Aorta (tissue), 5 donors: ENCODE measurements around the gene B3GNT9. TPM values are rescaled to one million over a fixed set of nuclear protein-coding genes. Genes with fewer than 3 reads are reported as not detected.

ENCODE experiments used
- ATAC-seq: fragments of 200-7000 bp; cut with Tn5 transposase; one replicate; pipeline ENCODE4 v1.9.1; 2022; ENCODE audit warnings: moderate library complexity; ENCODE audit not compliant: low FRiP score
- DNase-seq, 2 donors: peaks; one replicate each; pipeline ENCODE4 v3.0.0-alpha.2; 2020
- H3K27ac ChIP-seq, 2 donors: one replicate each; pipeline ENCODE4 v1.5.1; 2013; ENCODE audit warnings: low read length in 2 of 2, mild to moderate bottlenecking in 2 of 2, moderate library complexity in 2 of 2, control low read depth in 1 of 2, inconsistent platforms in 1 of 2, low read depth in 1 of 2
- H3K27me3 ChIP-seq, 2 donors: one replicate each; pipeline ENCODE4 v1.6.1; 2013; ENCODE audit warnings: control low read depth in 1 of 2, low read length in 1 of 2, mild to moderate bottlenecking in 1 of 2, moderate library complexity in 1 of 2; ENCODE audit not compliant: insufficient read depth in 2 of 2, control insufficient read depth in 1 of 2
- H3K36me3 ChIP-seq, 2 donors: one replicate each; pipeline ENCODE4 v1.6.1; 2013; ENCODE audit warnings: control low read depth in 1 of 2, low read length in 1 of 2, mild to moderate bottlenecking in 1 of 2; ENCODE audit not compliant: insufficient read depth in 2 of 2, control insufficient read depth in 1 of 2
- H3K4me1 ChIP-seq, 2 donors: one replicate each; pipeline ENCODE4 v1.6.1; 2013; ENCODE audit warnings: low read length in 2 of 2, control low read depth in 1 of 2, mild to moderate bottlenecking in 1 of 2, moderate library complexity in 1 of 2; ENCODE audit not compliant: insufficient read depth in 2 of 2, control insufficient read depth in 1 of 2
- H3K4me3 ChIP-seq, 2 donors: one replicate each; pipeline ENCODE4 v1.5.1; 2013; ENCODE audit warnings: low read length in 2 of 2, control low read depth in 1 of 2, mild to moderate bottlenecking in 1 of 2
- H3K9me3 ChIP-seq: one replicate; pipeline ENCODE4 v1.6.1; 2013; ENCODE audit warnings: mild to moderate bottlenecking, low read length; ENCODE audit not compliant: control insufficient read depth
- WGBS, 2 donors: extraction: QIAGEN DNeasy Blood & Tissue Kit; methylation state at CpG; one replicate each; pipeline ENCODE4 v1.1.7; 2013; 5-methylcytosine and 5-hydroxymethylcytosine counted together
- intact Hi-C, 2 donors: fragments of 100-400 bp; cut with DNase I; formaldehyde crosslinking; loops; one replicate each; pipeline versions ENCODE4 v1.14.2 to v1.15.0; 2022
- polyA plus RNA-seq, 2 donors: library from polyadenylated mRNA; stranded (reverse); fragments of 200-250 nt; gene quantifications; one replicate each; pipeline ENCODE4 v1.2.3, GENCODE V29; 2013
- total RNA-seq, 2 donors: library from RNA; stranded (reverse); fragmentation: NEBNext Ultra II Directional; extraction: Animal tissue kit (Norgen Biotek cat#: 25700); gene quantifications; one replicate each; pipeline ENCODE4 v1.2.1, GENCODE V29; 2021
- donor health status: healthy with polysubstance abuse.
- donor health status: Bipolar disorder and iron deficiency.
- donor health status: DM: no; HTN: no; CAD: no.
- donor health status: DM: no; HTN: no; CAD: no.
- donor health status: DM: yes; HTN: yes; CAD: no.

The B3GNT9 gene
- total and polyA plus RNA-seq, 4 donors: 3.9 to 22.4 (median 17.2) TPM

GRCh38 chr16:67173323-67173722, 22.5 kb upstream of the B3GNT9 start:
- 93 to 100% methylated on average over 1 of the region's 1 CpG for WGBS, 2 donors
- Histone ChIP-seq H3K4me3 (peak overlapping the region in 1 of 2 donors; percentile 0), H3K4me1 (no peaks in the 10 kb centered on the region), H3K9me3 (no peaks in the 10 kb centered on the region), H3K27me3 (peaks cover 0 to 2% of the 10 kb centered on the region in 2 donors), H3K36me3 (no peaks in the 10 kb centered on the region), H3K27ac (peak overlapping the region in 1 of 2 donors; percentile 90)
- DNase-seq (no peak), ATAC-seq (no peak)
- intact Hi-C loops: no loop called here

GRCh38 chr16:67170949-67171649, 20.3 kb upstream of the B3GNT9 start:
- intact Hi-C loops: no loop called here
- Histone ChIP-seq H3K4me1 (no peaks in the 10 kb centered on the region), H3K36me3 (no peaks in the 10 kb centered on the region), H3K27ac (peak overlapping the region; percentile 68 to 78), H3K9me3 (no peaks in the 10 kb centered on the region), H3K4me3 (peak overlapping the region in 1 of 2 donors; percentile 22), H3K27me3 (no peaks in the 10 kb centered on the region)
- DNase-seq (no peak), ATAC-seq (peak; percentile 9)
- WGBS, 2 donors: 35 to 48% methylated on average over 14 of the region's 14 CpGs

- intact Hi-C loops: no loop called here
- peak; percentile 81 for ATAC-seq
- H3K9me3 ChIP-seq: no peaks in the 10 kb centered on the region
Measured at GRCh38 chr16:67170168-67170948, 19.6 kb upstream of the B3GNT9 start, which contains the start of gene NOL3. Gene NOL3 (plus strand): TSS chr16:67170538.

GRCh38 chr16:67169642-67170167, 18.9 kb upstream of the B3GNT9 start:
- ATAC-seq (no peak), DNase-seq (no peak)
- 9 to 11% methylated on average over 24 of the region's 24 CpGs for WGBS, 2 donors
- H3K27ac ChIP-seq: peak overlapping the region; percentile 68 to 82
- H3K36me3 ChIP-seq: no peaks in the 10 kb centered on the region
- intact Hi-C loops: no loop called here
- H3K4me3 ChIP-seq: peak overlapping the region; percentile 34 to 43
- H3K27me3 ChIP-seq: no peaks in the 10 kb centered on the region
- H3K4me1 ChIP-seq: no peaks in the 10 kb centered on the region
- no peaks in the 10 kb centered on the region for H3K9me3 ChIP-seq

More at GRCh38 chr16:67170168-67170948, 19.6 kb upstream of the B3GNT9 start, which contains the start of gene NOL3:
- Histone ChIP-seq H3K27me3 (no peaks in the 10 kb centered on the region), H3K4me1 (no peaks in the 10 kb centered on the region), H3K36me3 (no peaks in the 10 kb centered on the region), H3K4me3 (peak within 1 kb of the TSS; percentile 34 to 43), H3K27ac (peak within 1 kb of the TSS; percentile 68 to 82)
- DNase-seq: peak; percentile 94 to 95
- WGBS, 2 donors: 1 to 2% methylated on average over 40 to 50 of the region's 50 CpGs

GRCh38 chr16:67169011-67169451, 18.2 kb upstream of the B3GNT9 start:
- H3K27ac ChIP-seq: no peak overlapping the region
- intact Hi-C loops: no loop called here
- H3K9me3 ChIP-seq: no peaks in the 10 kb centered on the region
- WGBS, 2 donors: 71 to 77% methylated on average over 9 of the region's 9 CpGs
- DNase-seq (no peak), ATAC-seq (no peak)
- no peaks in the 10 kb centered on the region for H3K4me1 ChIP-seq
- H3K27me3 ChIP-seq: no peaks in the 10 kb centered on the region
- no peak overlapping the region for H3K4me3 ChIP-seq
- H3K36me3 ChIP-seq: no peaks in the 10 kb centered on the region

- no peak overlapping the region for H3K27ac ChIP-seq
- H3K4me1 ChIP-seq: no peaks in the 10 kb centered on the region
- intact Hi-C loops: no loop called here
Measured at GRCh38 chr16:67167588-67167987, 16.8 kb upstream of the B3GNT9 start.

GRCh38 chr16:67166598-67167168, 15.9 kb upstream of the B3GNT9 start:
- Histone ChIP-seq H3K27me3 (no peaks in the 10 kb centered on the region), H3K27ac (no peak overlapping the region)
- 95 to 96% methylated on average over 5 of the region's 5 CpGs for WGBS, 2 donors

More at GRCh38 chr16:67167588-67167987, 16.8 kb upstream of the B3GNT9 start:
- H3K9me3 ChIP-seq: no peaks in the 10 kb centered on the region
- no peaks in the 10 kb centered on the region for H3K36me3 ChIP-seq
- H3K4me3 ChIP-seq: no peak overlapping the region
- 93 to 96% methylated on average over 7 of the region's 7 CpGs for WGBS, 2 donors
- H3K27me3 ChIP-seq: no peaks in the 10 kb centered on the region
- ATAC-seq (no peak), DNase-seq (no peak)

GRCh38 chr16:67166110-67166547, 15.3 kb upstream of the B3GNT9 start:
- H3K4me1 ChIP-seq: no peaks in the 10 kb centered on the region

More at GRCh38 chr16:67166598-67167168, 15.9 kb upstream of the B3GNT9 start:
- no peaks in the 10 kb centered on the region for H3K4me1 ChIP-seq
- H3K36me3 ChIP-seq: no peaks in the 10 kb centered on the region
- intact Hi-C loops: no loop called here
- no peak for ATAC-seq
- DNase-seq: no peak
- H3K9me3 ChIP-seq: no peaks in the 10 kb centered on the region
- H3K4me3 ChIP-seq: no peak overlapping the region

More at GRCh38 chr16:67166110-67166547, 15.3 kb upstream of the B3GNT9 start:
- intact Hi-C loops: no loop called here
- no peaks in the 10 kb centered on the region for H3K36me3 ChIP-seq
- DNase-seq (no peak), ATAC-seq (no peak)
- WGBS, 2 donors: 65 to 71% methylated on average over 18 of the region's 18 CpGs
- no peak overlapping the region for H3K4me3 ChIP-seq
- H3K27me3 ChIP-seq: no peaks in the 10 kb centered on the region
- no peaks in the 10 kb centered on the region for H3K9me3 ChIP-seq
- no peak overlapping the region for H3K27ac ChIP-seq
